ENCODE results near the gene NMNAT2. TPM values are rescaled to one million over a fixed set of nuclear protein-coding genes. Genes with fewer than 3 reads are reported as not detected.

The NMNAT2 gene
- total and polyA plus RNA-seq, 2 donors (not counting 3 experiments of a cell fraction or from before 2014, with no cell fraction given), result 0.28 to 0.38 TPM

GRCh38 chr1:183418696-183419095, 516 bp upstream of the NMNAT2 start:
- DNase-seq (ENCODE audit: low read depth, low spot score) (no peak), FAIRE-seq (no peak)
- TF ChIP-seq FOS (IDR thresholded peaks at IDR 0.05; ENCODE audit: borderline replicate concordance, insufficient read depth, low read length) (no peak), GATA2 (IDR thresholded peaks at IDR 0.05; ENCODE audit: insufficient read depth, insufficient read length, low read depth, low read length) (no peak), MYC (IDR thresholded peaks at IDR 0.05; ENCODE audit: low read depth, low read length) (no peak), POLR2AphosphoS5 (IDR thresholded peaks at IDR 0.05; ENCODE audit: insufficient read depth, low read depth, low read length) (no peak), EZH2 (IDR thresholded peaks at IDR 0.05; ENCODE audit: borderline replicate concordance, low read depth, low read length, severe bottlenecking) (no peak)
- Histone ChIP-seq H3K9me3 (replicated peaks; ENCODE audit: control insufficient read depth, insufficient read depth, low read length) (no peaks in the 10 kb centered on the region), H3K9me1 (replicated peaks; ENCODE audit: control insufficient read depth, extremely low read depth, insufficient read depth, low read length) (no peaks in the 10 kb centered on the region), H2AFZ (ENCODE audit: low read depth, low read length) (no peak overlapping the region), H3K36me3 (ENCODE audit: control insufficient read depth in 2 of 2, extremely low read depth in 1 of 2, insufficient read depth in 2 of 2, low read length in 2 of 2) (no peaks in the 10 kb centered on the region), H3K9ac (replicated peaks; ENCODE audit: extremely low read depth, insufficient read depth, low read length) (no peak overlapping the region), H3K27me3 (ENCODE audit: control insufficient read depth in 2 of 2, insufficient read depth in 2 of 2, low read length in 2 of 2) (peaks cover 42 to 50% of the 10 kb centered on the region in 2 experiments), H3K4me3 (replicated peaks in 1 of 3; ENCODE audit: insufficient read depth in 1 of 3, low read depth in 1 of 3, low read length in 3 of 3) (no peak overlapping the region), H3K27ac (ENCODE audit: insufficient read depth, low read depth, low read length) (no peak overlapping the region), H3K79me2 (ENCODE audit: control insufficient read depth, insufficient read depth, low read length) (no peaks in the 10 kb centered on the region), H3K4me2 (ENCODE audit: insufficient read depth, low read length) (no peak overlapping the region), H3K4me1 (ENCODE audit: control insufficient read depth, extremely low read depth, insufficient read depth, low read length) (peaks cover 3% of the 10 kb centered on the region), H4K20me1 (replicated peaks; ENCODE audit: control insufficient read depth, extremely low read depth, insufficient read depth, low read length) (no peaks in the 10 kb centered on the region)
- no TSS peak for BruUV-seq (replicated peaks)
- POLR2A ChIA-PET, result no interaction called here
- dilution Hi-C loops (cut with MboI; ENCODE audit: extremely low pct_ligation_motif_present, low sequenced_read_pairs), result no loop called here
- CTCF ChIA-PET, result no interaction called here
- intact Hi-C loops (cut with micrococcal nuclease), result no loop called here

GRCh38 chr1:183416850-183417771, 1.1 kb downstream of the NMNAT2 start:
- dilution Hi-C loops (cut with MboI; ENCODE audit: extremely low pct_ligation_motif_present, low sequenced_read_pairs), result no loop called here
- no peak overlapping the region for H3K27ac ChIP-seq (ENCODE audit: insufficient read depth, low read depth, low read length)
- H3K4me2 ChIP-seq (ENCODE audit: insufficient read depth, low read length), result no peak overlapping the region
- no peak overlapping the region for H2AFZ ChIP-seq (ENCODE audit: low read depth, low read length)
- H3K9me3 ChIP-seq (replicated peaks; ENCODE audit: control insufficient read depth, insufficient read depth, low read length), result no peaks in the 10 kb centered on the region
- peaks cover 3% of the 10 kb centered on the region for H3K4me1 ChIP-seq (ENCODE audit: control insufficient read depth, extremely low read depth, insufficient read depth, low read length)
- no peaks in the 10 kb centered on the region for H4K20me1 ChIP-seq (replicated peaks; ENCODE audit: control insufficient read depth, extremely low read depth, insufficient read depth, low read length)
- no peaks in the 10 kb centered on the region for H3K36me3 ChIP-seq (ENCODE audit: control insufficient read depth in 2 of 2, extremely low read depth in 1 of 2, insufficient read depth in 2 of 2, low read length in 2 of 2)
- H3K4me3 ChIP-seq (replicated peaks in 1 of 3; ENCODE audit: insufficient read depth in 1 of 3, low read depth in 1 of 3, low read length in 3 of 3), result no peak overlapping the region
- no peaks in the 10 kb centered on the region for H3K9me1 ChIP-seq (replicated peaks; ENCODE audit: control insufficient read depth, extremely low read depth, insufficient read depth, low read length)
- intact Hi-C loops (cut with micrococcal nuclease), result no loop called here
- TF ChIP-seq GATA2 (IDR thresholded peaks at IDR 0.05; ENCODE audit: insufficient read depth, insufficient read length, low read depth, low read length) (no peak), MYC (IDR thresholded peaks at IDR 0.05; ENCODE audit: low read depth, low read length) (no peak), POLR2A (IDR thresholded peaks at IDR 0.05; ENCODE audit: low read depth, low read length) (no peak), CTCF (IDR thresholded peaks at IDR 0.05; ENCODE audit: extremely low read depth in 1 of 2, insufficient read depth in 1 of 2, low read depth in 1 of 2, low read length in 2 of 2) (no peak), EZH2 (IDR thresholded peaks at IDR 0.05; ENCODE audit: borderline replicate concordance, low read depth, low read length, severe bottlenecking) (no peak), JUN (IDR thresholded peaks at IDR 0.05; ENCODE audit: borderline replicate concordance, insufficient read depth, insufficient read length, low read depth) (no peak), POLR2AphosphoS5 (IDR thresholded peaks at IDR 0.05; ENCODE audit: insufficient read depth, low read depth, low read length) (no peak), MAX (IDR thresholded peaks at IDR 0.05; ENCODE audit: insufficient read depth, insufficient read length) (no peak)
- H3K9ac ChIP-seq (replicated peaks; ENCODE audit: extremely low read depth, insufficient read depth, low read length), result no peak overlapping the region
- DNase-seq (ENCODE audit: low read depth, low spot score) (peak; percentile 51), FAIRE-seq (peak; percentile 69)
- peaks cover 39 to 46% of the 10 kb centered on the region in 2 experiments for H3K27me3 ChIP-seq (ENCODE audit: control insufficient read depth in 2 of 2, insufficient read depth in 2 of 2, low read length in 2 of 2)
- ChIA-PET CTCF (no interaction called here), POLR2A (no interaction called here)
- H3K79me2 ChIP-seq (ENCODE audit: control insufficient read depth, insufficient read depth, low read length), result no peaks in the 10 kb centered on the region
- no TSS peak for BruUV-seq (replicated peaks)
